IPS-18c (cell line): Measurements from ENCODE around the gene MKLN1.

Experiments
- H3K4me3 ChIP-seq: 2 replicates; pipeline ENCODE4 v1.7.0; 2013; ENCODE audit warnings: low read depth, mild to moderate bottlenecking, low read length, moderate library complexity; ENCODE audit not compliant: insufficient read depth
- H3K9me3 ChIP-seq: one replicate; pipeline ENCODE4 v1.6.1; 2013; ENCODE audit warnings: mild to moderate bottlenecking, low read length, moderate library complexity; ENCODE audit not compliant: control insufficient read depth, insufficient read depth

MKLN1 gene

DNA sequence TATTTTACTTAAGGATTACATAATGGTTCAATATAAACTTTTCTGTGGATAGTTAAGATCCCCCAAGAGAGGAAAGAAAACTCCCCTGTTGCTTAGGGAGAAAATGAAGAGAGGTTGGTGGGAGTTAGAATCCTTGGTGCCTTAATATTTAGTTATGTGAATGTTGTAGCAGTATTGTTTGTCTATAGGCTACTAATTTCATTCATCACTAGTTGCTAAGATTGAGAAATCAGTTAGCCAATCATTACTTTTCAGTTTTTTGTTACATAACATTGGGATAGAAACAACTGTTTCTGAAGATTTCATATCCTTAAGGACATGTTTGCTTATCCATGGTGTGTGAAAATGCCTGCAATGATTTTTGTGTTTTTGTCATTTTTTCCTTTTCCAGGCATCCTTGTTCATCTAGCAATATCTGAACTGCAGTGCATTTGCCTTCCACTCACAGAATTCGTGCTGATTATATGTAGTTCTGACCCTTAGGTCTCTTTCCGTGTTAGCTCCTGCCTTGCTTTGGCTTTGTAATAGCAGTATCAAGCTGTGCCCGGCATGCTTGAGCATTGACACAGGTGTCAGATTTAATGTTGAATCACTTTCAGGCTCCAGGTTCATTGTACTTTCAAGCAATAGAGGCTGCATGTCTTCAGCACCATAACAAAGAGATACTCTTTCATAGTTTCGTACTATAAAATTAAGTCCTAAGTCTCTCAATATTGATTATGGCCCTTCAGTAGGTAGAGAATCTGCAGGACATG is 143.8 kb downstream of the MKLN1 start:
- H3K9me3 ChIP-seq = no peaks in the 10 kb centered on the region
- no peak overlapping the region for H3K4me3 ChIP-seq

DNA sequence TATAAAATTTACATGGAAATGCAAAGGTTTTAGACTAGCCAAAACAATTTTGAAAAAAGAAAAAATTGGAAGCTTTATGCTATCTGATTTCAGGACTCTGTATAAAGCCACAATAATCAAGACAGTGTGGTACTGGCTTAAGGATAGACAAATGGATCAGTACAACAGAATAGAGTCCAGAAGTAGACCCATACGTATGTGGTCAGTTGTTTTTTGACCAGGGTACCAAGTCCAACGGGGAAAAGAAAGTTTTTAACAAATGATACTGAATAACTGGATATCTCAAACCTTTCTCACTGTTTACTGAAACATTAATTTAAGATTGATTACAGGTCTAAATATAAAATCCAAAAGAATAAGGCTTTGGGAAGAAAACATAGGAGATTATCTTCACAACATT is 149.1 kb downstream of the MKLN1 start:
- Histone ChIP-seq H3K9me3 (no peaks in the 10 kb centered on the region), H3K4me3 (no peak overlapping the region)

DNA sequence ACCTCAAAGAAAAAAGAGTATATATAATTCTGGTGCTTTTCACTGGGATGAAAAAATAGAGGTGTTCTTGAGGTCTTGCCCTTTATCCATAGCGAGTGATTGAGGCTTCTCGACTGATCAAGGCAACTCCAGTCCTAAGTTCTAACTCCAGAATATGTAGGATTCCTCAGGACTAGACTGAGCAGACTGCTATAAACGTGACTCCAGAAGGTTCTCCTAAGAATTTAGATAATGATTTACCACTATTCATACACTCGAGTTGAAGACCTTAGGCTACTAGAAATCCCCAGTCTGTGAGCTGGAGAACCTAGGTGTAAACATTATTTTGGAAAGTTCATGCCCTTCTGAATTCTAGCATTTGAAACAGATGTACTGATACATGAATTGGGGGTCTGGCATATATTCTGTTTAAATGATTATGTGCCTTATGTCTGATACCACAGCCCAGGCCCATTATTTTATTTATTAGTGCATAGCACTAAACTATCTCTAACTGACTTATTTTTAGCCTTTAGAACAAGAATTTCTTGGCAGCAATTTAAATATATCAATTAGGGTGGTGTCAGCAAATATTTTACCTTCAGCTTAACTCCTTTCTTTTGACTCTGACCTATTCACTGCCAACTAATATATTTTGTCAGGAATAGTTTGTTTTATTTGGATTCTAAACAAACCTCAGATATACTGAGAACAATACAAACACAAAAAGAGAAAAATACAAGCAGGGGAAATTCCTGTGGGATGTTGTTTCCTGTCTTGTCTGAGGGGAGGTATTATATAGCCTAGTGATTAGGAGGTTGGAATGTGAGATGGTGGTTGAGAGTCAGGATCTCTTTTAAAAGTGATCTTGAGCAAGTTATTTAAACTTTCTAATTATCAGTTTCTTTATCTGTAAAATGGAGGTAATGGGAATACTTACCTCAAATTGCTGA is 153.0 kb downstream of the MKLN1 start:
- Histone ChIP-seq H3K4me3 (no peak overlapping the region), H3K9me3 (no peaks in the 10 kb centered on the region)

DNA sequence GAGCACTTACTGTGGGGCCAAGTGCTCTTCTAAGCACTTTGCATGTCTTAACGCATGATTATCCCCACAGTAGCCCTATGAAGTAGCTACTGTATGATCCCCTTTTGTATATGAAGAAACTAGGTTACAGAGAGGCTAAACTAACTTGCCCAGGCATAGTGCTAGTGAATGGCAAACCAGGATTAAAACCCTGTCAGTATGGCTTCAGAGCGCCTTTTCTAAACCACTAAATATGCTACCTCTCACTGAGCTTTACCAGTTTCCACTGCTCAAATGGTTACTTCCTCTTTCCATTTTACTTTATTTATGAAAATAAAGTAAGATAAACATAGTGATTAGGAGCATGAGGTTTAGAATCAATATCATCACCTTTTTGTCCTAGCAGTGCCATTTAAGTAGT is 155.1 kb downstream of the MKLN1 start:
- no peak overlapping the region for H3K4me3 ChIP-seq
- no peaks in the 10 kb centered on the region for H3K9me3 ChIP-seq

DNA sequence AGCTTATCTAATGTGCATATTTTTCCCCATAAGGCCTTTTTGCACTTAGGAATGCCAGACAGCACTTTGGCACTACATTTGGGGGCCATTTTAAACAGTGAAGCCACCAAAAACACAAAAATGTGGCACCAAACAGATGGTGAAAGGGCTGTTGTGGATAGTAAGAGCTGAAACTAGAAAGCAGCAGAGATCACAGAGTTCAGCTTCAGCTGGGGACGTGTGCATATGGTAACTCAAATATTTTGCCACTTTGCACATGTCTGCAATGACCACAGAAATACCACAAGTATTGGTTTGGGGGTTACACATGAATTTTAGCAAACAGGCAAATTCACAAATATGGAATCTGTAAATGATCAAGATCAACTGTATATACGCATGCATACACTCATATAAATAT is 155.9 kb downstream of the MKLN1 start:
- no peak overlapping the region for H3K4me3 ChIP-seq

DNA sequence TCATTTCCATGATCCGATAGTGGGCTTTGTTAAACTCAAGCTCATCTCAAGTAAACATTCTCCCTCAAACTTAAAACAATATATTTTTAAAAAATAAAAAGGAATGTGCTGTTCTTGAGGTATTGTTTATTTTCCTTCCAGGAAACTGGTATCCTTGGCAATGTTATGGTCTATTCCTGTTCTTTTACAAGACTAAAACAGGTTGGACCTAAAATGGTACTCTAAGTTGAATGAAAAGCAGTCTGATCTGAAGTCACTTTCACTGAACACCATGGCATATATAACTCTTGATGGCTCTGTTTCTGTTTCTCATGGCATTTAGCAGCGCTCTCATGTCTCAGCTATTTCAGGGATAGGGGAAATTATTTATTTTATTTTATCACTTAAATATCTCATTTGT is 158.7 kb downstream of the MKLN1 start:
- H3K9me3 ChIP-seq = no peaks in the 10 kb centered on the region
- no peak overlapping the region for H3K4me3 ChIP-seq

More for the DNA sequence above, 155.9 kb downstream of the MKLN1 start:
- H3K9me3 ChIP-seq = no peaks in the 10 kb centered on the region

DNA sequence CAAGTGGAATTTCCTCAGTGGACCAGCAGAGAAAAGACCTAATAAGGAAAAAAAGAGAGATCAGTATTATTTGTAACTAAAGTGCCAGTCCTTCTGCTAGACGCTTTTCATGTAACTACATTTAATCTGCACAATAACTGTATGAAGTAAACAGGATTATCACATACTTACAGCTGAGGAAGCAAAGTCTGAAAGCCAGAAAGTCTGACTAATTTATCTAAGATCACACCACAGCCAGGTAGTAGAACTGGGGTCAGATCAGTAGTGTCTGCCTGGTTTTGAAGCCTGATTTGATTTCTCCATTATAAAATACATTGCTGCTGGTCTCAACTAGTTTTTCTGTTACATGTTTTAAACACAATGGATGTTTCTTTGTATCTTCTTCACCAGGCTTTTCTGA is 159.5 kb downstream of the MKLN1 start:
- no peak overlapping the region for H3K4me3 ChIP-seq
- no peaks in the 10 kb centered on the region for H3K9me3 ChIP-seq

GRCh38 chr7:131488361-131488760 is 160.7 kb downstream of the MKLN1 start:
- no peaks in the 10 kb centered on the region for H3K9me3 ChIP-seq
- H3K4me3 ChIP-seq = no peak overlapping the region

- Histone ChIP-seq H3K9me3 (no peaks in the 10 kb centered on the region), H3K4me3 (no peak overlapping the region)
Observed at GRCh38 chr7:131489196-131489595, 161.5 kb downstream of the MKLN1 start.

- Histone ChIP-seq H3K4me3 (no peak overlapping the region), H3K9me3 (no peaks in the 10 kb centered on the region)
Observed at GRCh38 chr7:131489881-131490280, 162.2 kb downstream of the MKLN1 start.

DNA sequence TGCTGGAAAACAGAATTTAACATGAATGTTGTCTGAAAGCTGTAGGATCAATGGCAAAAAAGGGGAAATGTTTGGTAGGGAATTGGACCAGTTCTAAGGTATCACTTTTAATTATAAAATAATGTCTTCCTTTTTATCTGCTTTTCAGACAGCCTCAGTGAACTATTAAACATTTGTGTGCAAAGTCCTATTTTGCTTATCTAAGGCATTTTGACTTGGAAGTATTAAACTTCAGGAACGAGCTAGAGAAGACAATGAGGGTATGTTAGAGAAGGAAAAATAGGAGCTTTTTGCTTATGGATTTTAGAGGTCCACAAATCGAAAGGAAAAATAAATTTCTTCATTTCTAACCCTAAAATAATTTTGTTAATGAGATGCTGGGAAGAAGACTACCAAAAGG is 165.4 kb downstream of the MKLN1 start:
- Histone ChIP-seq H3K9me3 (no peaks in the 10 kb centered on the region), H3K4me3 (no peak overlapping the region)

- Histone ChIP-seq H3K9me3 (no peaks in the 10 kb centered on the region), H3K4me3 (no peak overlapping the region)
Observed at GRCh38 chr7:131493581-131493980, 165.9 kb downstream of the MKLN1 start.

DNA sequence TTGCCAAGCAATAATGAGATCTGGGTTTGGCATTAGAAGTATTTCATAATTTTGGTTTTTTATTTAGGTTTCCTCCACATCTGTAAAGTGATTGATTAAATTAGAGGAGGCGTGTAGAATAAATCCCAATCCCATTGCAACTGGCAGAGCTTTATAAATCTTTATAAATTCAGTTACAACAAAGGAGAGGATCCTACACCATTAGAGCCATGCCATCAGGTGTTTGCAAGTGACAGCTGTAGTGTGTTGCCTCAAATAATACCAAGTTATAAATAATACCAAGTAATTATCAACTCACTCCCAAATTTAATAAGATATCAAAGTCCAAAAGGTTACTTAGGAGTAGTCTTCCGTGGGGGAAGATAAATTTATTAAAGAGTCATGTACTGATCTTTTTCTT is 166.5 kb downstream of the MKLN1 start:
- H3K9me3 ChIP-seq = no peaks in the 10 kb centered on the region
- H3K4me3 ChIP-seq = no peak overlapping the region

DNA sequence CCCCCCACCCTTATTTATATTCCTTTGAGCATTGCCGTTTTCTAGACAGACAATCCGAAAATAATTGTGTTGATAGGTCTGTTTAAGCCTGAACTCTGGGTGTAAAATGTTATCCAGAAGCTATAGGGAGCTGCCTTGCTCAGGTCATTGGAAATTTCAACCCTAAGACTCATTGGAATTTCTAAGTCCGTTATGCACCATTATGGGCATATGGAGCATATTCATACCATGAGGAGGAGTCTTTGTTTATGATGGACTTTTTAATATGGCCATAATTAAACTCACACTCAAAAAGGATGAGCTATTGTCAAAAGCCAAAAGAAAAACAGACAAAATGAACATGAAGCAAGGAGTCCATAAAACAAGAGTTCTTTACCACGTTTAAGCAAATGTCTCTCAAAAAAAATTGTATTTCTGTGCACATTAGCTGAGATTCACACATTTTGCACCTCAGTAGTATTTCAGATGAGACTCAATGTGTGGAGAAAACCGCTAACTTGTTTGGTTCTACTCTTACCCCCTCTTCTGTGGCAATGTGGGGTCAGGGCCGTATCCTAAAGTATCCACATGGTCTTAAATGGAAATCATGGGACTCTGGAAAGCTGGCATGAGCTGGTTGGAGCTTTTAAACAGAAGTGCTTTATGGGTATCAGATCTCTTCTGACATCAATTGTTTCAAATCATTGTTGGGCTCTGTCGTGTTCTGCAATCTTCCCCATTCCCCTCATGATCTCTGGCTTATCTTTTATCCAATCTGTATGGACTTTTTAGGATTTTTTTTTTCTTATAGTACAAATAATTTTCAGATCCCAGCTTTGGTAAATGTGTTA is 168.2 kb downstream of the MKLN1 start:
- H3K4me3 ChIP-seq = no peak overlapping the region

GRCh38 chr7:131497454-131497853 is 169.8 kb downstream of the MKLN1 start:
- no peak overlapping the region for H3K4me3 ChIP-seq
- no peaks in the 10 kb centered on the region for H3K9me3 ChIP-seq

More for the DNA sequence above, 168.2 kb downstream of the MKLN1 start:
- H3K9me3 ChIP-seq = no peaks in the 10 kb centered on the region

DNA sequence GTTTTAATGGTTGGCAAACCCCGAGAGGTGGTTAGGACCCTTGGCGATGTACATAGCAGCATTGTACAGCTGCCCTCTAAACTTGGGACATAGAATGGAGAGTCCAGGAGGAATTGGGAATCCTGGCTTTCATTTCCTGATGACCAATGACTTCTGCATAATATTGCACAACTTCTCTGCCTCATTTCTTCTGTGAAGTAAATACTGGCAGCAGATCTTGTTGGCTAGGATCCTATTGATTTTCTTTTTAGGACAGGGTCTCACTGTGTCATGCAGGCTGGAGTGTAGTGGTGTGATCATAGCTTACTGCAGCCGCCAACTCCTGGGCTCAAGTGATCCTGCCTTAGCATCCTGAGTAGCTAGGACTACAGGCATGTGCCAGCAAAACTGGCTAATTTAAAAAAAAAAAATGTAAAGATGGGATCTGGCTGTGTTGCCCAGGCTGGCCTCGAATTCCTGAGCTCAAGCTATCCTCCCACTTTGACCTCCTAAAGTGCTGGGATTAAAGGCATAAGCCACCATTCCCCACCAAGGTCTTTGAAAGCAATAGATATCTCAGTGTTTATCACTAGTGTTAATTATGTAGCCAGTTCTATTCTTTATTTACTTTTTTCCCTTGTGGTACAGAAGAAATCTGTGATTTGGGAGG is 170.7 kb downstream of the MKLN1 start:
- no peak overlapping the region for H3K4me3 ChIP-seq
- no peaks in the 10 kb centered on the region for H3K9me3 ChIP-seq

DNA sequence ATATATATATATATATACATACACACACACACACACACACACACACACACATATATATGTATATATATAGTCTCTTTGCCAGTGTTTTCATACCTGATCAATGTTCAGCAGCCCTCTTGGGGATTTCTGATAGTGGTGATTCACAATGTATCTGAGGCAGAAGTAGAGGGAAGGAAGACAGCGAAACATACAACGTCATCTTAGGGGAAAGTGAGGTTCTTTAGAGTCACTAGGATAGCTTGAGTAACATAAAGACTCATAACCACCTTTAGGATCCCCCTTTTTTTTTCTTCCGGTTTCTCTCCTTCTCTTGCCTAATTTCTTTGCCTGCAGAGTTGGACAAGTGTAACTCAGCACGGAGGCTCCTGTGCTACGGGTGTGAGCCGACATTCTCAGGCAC is 172.1 kb downstream of the MKLN1 start:
- H3K9me3 ChIP-seq = no peaks in the 10 kb centered on the region
- no peak overlapping the region for H3K4me3 ChIP-seq
